Measurements from ENCODE around the gene DIP2B.
A peak's percentile ranks its signal among the peaks of the same experiment; 100 is the strongest.

Gene DIP2B

GRCh38 chr12:50615907-50616296 is 111.1 kb downstream of the DIP2B start:
- Mint-ChIP-seq H3K36me3 (ENCODE audit: low read depth) (no peaks in the 10 kb centered on the region), H3K4me1 (peaks cover 47% of the 10 kb centered on the region), H3K9me3 (no peaks in the 10 kb centered on the region), H3K4me3 (no peak overlapping the region), H3K27me3 (ENCODE audit: low read depth, poor library complexity) (no peaks in the 10 kb centered on the region), H3K27ac (peak overlapping the region; percentile 41)
- TF ChIP-seq CTCF (IDR thresholded peaks at IDR 0.05) = no peak
- no peak for DNase-seq

GRCh38 chr12:50617657-50618056 is 112.9 kb downstream of the DIP2B start:
- no peak for DNase-seq
- no peak for TF ChIP-seq CTCF (IDR thresholded peaks at IDR 0.05)
- Mint-ChIP-seq H3K27me3 (ENCODE audit: low read depth, poor library complexity) (peaks cover 3% of the 10 kb centered on the region), H3K4me1 (peaks cover 55% of the 10 kb centered on the region), H3K4me3 (no peak overlapping the region), H3K9me3 (no peaks in the 10 kb centered on the region), H3K36me3 (ENCODE audit: low read depth) (no peaks in the 10 kb centered on the region), H3K27ac (no peak overlapping the region)

GRCh38 chr12:50618864-50619609 is 114.3 kb downstream of the DIP2B start:
- Mint-ChIP-seq H3K4me1 (peaks cover 60% of the 10 kb centered on the region), H3K36me3 (ENCODE audit: low read depth) (no peaks in the 10 kb centered on the region), H3K9me3 (no peaks in the 10 kb centered on the region), H3K4me3 (no peak overlapping the region), H3K27me3 (ENCODE audit: low read depth, poor library complexity) (peaks cover 3% of the 10 kb centered on the region), H3K27ac (no peak overlapping the region)
- TF ChIP-seq CTCF (IDR thresholded peaks at IDR 0.05) = no peak
- DNase-seq = no peak

- Mint-ChIP-seq H3K27me3 (ENCODE audit: low read depth, poor library complexity) (peaks cover 3% of the 10 kb centered on the region), H3K9me3 (no peaks in the 10 kb centered on the region), H3K4me3 (no peak overlapping the region), H3K27ac (no peak overlapping the region), H3K4me1 (peaks cover 62% of the 10 kb centered on the region), H3K36me3 (ENCODE audit: low read depth) (no peaks in the 10 kb centered on the region)
- DNase-seq = no peak
- no peak for TF ChIP-seq CTCF (IDR thresholded peaks at IDR 0.05)
Measured at GRCh38 chr12:50619610-50619958, 114.8 kb downstream of the DIP2B start.

GRCh38 chr12:50620109-50620977 is 115.6 kb downstream of the DIP2B start:
- no peaks in the 10 kb centered on the region for H3K9me3 Mint-ChIP-seq
- peaks cover 3% of the 10 kb centered on the region for H3K27me3 Mint-ChIP-seq (ENCODE audit: low read depth, poor library complexity)
- H3K4me3 Mint-ChIP-seq = peak overlapping the region; percentile 30
- peak; percentile 6 for DNase-seq
- H3K36me3 Mint-ChIP-seq (ENCODE audit: low read depth) = no peaks in the 10 kb centered on the region
- H3K27ac Mint-ChIP-seq = peak overlapping the region; percentile 91
- no peak for TF ChIP-seq CTCF (IDR thresholded peaks at IDR 0.05)
- peaks cover 70% of the 10 kb centered on the region for H3K4me1 Mint-ChIP-seq
